CD1c-positive myeloid dendritic cell (primary cell): Measurements from ENCODE around the gene ZFYVE27.

Experiments used
- DNase-seq: peaks from one replicate; pipeline ENCODE4 v3.0.0-alpha.2; 2016; ENCODE audit errors: extremely low spot score

The ZFYVE27 gene

GRCh38 chr10:97788552-97789442 lies 51.9 kb downstream of the ZFYVE27 start:
- no peak for DNase-seq

GRCh38 chr10:97789770-97790397 lies 53.0 kb downstream of the ZFYVE27 start:
- DNase-seq = no peak

GRCh38 chr10:97791824-97792721 lies 55.1 kb downstream of the ZFYVE27 start:
- DNase-seq = peak; percentile 72

- no peak for DNase-seq
Measured at GRCh38 chr10:97795886-97796285, 59.0 kb downstream of the ZFYVE27 start.

GRCh38 chr10:97796651-97797050 lies 59.7 kb downstream of the ZFYVE27 start:
- peak; percentile 9 for DNase-seq

GRCh38 chr10:97798958-97799610 lies 62.2 kb downstream of the ZFYVE27 start:
- DNase-seq = no peak

GRCh38 chr10:97800474-97800873 lies 63.5 kb downstream of the ZFYVE27 start:
- DNase-seq = no peak

- DNase-seq = no peak
Measured at GRCh38 chr10:97801422-97801821, 64.5 kb downstream of the ZFYVE27 start.

- DNase-seq = no peak
Measured at GRCh38 chr10:97805096-97805884, 68.4 kb downstream of the ZFYVE27 start.

- no peak for DNase-seq
Measured at GRCh38 chr10:97805949-97806348, 69.0 kb downstream of the ZFYVE27 start.

GRCh38 chr10:97810446-97810845 lies 73.5 kb downstream of the ZFYVE27 start:
- no peak for DNase-seq
